ENCODE measurements around the gene RPP30.
"Not testable (repeated sequence)": the region's sequence is repeated elsewhere in the genome, so short reads cannot be mapped to it uniquely, and the experiment has no call there.

Gene RPP30

GRCh38 chr10:90917968-90918318, 46.2 kb downstream of the RPP30 start:
- DNase-seq, result no peak

- DNase-seq, result no peak
These were observed 48.2 kb downstream of the RPP30 start for GRCh38 chr10:90919683-90920574.

GRCh38 chr10:90920986-90921666, 49.4 kb downstream of the RPP30 start, which contains the start of gene ANKRD1:
Gene ANKRD1, minus strand, starts transcription at chr10:90921087. Its CDS starts 60 bp downstream, at chr10:90921027.
- peak; percentile 95 for DNase-seq

GRCh38 chr10:90921906-90922305, 50.1 kb downstream of the RPP30 start:
- no peak for DNase-seq

GRCh38 chr10:90923111-90923731, 51.4 kb downstream of the RPP30 start:
- DNase-seq, result no peak

GRCh38 chr10:90924552-90924951, 52.8 kb downstream of the RPP30 start:
- no peak for DNase-seq

- DNase-seq, result no peak
These were observed 53.6 kb downstream of the RPP30 start for GRCh38 chr10:90925079-90926029.

GRCh38 chr10:90927293-90927692, 55.5 kb downstream of the RPP30 start:
- no peak for DNase-seq

- DNase-seq, result no peak
These were observed 57.4 kb downstream of the RPP30 start for GRCh38 chr10:90929179-90929578.

GRCh38 chr10:90930070-90930837, 58.5 kb downstream of the RPP30 start:
- peak; percentile 92 for DNase-seq

GRCh38 chr10:90930971-90931871, 59.4 kb downstream of the RPP30 start:
- peak; percentile 99 for DNase-seq

- peak; percentile 24 for DNase-seq
These were observed 64.0 kb downstream of the RPP30 start for GRCh38 chr10:90935581-90936275.

GRCh38 chr10:90936276-90936659, 64.5 kb downstream of the RPP30 start:
- DNase-seq, result no peak

- peak; percentile 56 for DNase-seq
These were observed 66.0 kb downstream of the RPP30 start for GRCh38 chr10:90937645-90938258.

- no peak for DNase-seq
These were observed 67.3 kb downstream of the RPP30 start for GRCh38 chr10:90939116-90939515.

GRCh38 chr10:90939648-90940047, 67.9 kb downstream of the RPP30 start:
- DNase-seq, result no peak

- DNase-seq, result not testable (repeated sequence)
These were observed 71.2 kb downstream of the RPP30 start for GRCh38 chr10:90942980-90943379.

GRCh38 chr10:90944749-90945148, 73.0 kb downstream of the RPP30 start:
- no peak for DNase-seq

GRCh38 chr10:90945491-90946070, 73.8 kb downstream of the RPP30 start:
- peak; percentile 26 for DNase-seq
